ENCODE results near the gene PARP6. TPM values are rescaled to one million over a fixed set of nuclear protein-coding genes. Genes with fewer than 3 reads are reported as not detected.
A peak's percentile ranks its signal among the peaks of the same experiment; 100 is the strongest.

The PARP6 gene
- total RNA-seq, 1 donor = 28.7 TPM

- TF ChIP-seq CTCF (IDR thresholded peaks at IDR 0.05; ENCODE audit: insufficient read depth, low read length) = no peak
- DNase-seq (ENCODE audit: low read depth) = no peak
- no peak overlapping the region for H3K4me3 ChIP-seq (ENCODE audit: low read depth, low read length)
These were observed 41.1 kb upstream of the PARP6 start for GRCh38 chr15:72313448-72313840.

GRCh38 chr15:72312605-72313447, 40.5 kb upstream of the PARP6 start:
- peak; percentile 79 for TF ChIP-seq CTCF (IDR thresholded peaks at IDR 0.05; ENCODE audit: insufficient read depth, low read length)
- DNase-seq (ENCODE audit: low read depth) = peak; percentile 74
- H3K4me3 ChIP-seq (ENCODE audit: low read depth, low read length) = no peak overlapping the region

- H3K4me3 ChIP-seq (ENCODE audit: low read depth, low read length) = no peak overlapping the region
- no peak for TF ChIP-seq CTCF (IDR thresholded peaks at IDR 0.05; ENCODE audit: insufficient read depth, low read length)
- DNase-seq (ENCODE audit: low read depth) = no peak
These were observed 34.7 kb upstream of the PARP6 start for GRCh38 chr15:72307026-72307425.

GRCh38 chr15:72306211-72306785, 33.9 kb upstream of the PARP6 start:
- TF ChIP-seq CTCF (IDR thresholded peaks at IDR 0.05; ENCODE audit: insufficient read depth, low read length) = no peak
- H3K4me3 ChIP-seq (ENCODE audit: low read depth, low read length) = no peak overlapping the region
- DNase-seq (ENCODE audit: low read depth) = peak; percentile 39

DNA sequence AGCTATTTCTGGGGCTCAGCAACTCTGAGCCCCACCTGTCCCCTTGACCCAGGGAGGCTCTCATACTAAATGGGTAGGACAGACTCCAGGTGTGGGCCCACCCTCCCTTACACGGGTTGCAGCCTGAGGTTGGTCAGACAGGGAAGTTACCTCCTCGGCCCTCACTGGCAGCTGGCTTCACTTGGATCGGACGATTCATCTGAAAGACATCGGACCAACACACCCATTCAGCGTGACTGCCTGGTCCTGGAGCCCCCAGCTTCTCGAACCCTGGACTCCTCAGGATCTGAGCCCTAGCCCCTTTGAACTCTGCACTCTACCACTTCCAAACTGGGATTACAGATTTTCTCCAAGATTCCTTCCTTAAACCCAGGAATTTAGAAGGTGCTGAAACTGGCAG, 32.2 kb upstream of the PARP6 start:
- TF ChIP-seq CTCF (IDR thresholded peaks at IDR 0.05; ENCODE audit: insufficient read depth, low read length) = no peak
- DNase-seq (ENCODE audit: low read depth) = no peak
- H3K4me3 ChIP-seq (ENCODE audit: low read depth, low read length) = no peak overlapping the region

DNA sequence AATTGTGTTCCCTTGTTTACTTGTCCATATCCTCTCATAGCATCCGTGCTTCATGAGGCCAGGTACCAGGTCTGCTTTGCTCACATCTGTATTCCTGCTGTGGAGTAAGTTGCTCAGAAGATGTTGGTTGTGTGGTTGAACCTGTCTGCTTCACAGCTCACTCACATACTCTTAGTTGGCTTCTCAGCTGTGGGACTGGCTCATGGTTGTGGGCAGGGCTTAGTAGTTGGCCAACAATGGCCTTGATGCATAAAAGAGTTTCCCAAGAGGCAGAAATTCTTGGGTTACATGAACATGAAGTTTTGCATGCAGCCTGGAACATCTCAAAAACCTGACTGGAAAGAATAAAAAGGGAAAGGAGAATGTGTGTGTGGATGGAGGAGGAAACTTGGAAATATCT, 30.6 kb upstream of the PARP6 start:
- no peak overlapping the region for H3K4me3 ChIP-seq (ENCODE audit: low read depth, low read length)
- TF ChIP-seq CTCF (IDR thresholded peaks at IDR 0.05; ENCODE audit: insufficient read depth, low read length) = no peak
- peak; percentile 18 for DNase-seq (ENCODE audit: low read depth)
